GM12872 (cell line): ENCODE data around the gene TDO2.

Experiments
- CTCF ChIP-seq: IDR thresholded peaks from 3 replicates; pipeline ENCODE4 v1.5.1; 2011; ENCODE audit warnings: low read depth, mild to moderate bottlenecking, low read length, moderate library complexity; ENCODE audit not compliant: insufficient read depth

Gene TDO2

GRCh38 chr4:155889946-155890345 lies 13.6 kb upstream of the TDO2 start:
- TF ChIP-seq CTCF: no peak

DNA sequence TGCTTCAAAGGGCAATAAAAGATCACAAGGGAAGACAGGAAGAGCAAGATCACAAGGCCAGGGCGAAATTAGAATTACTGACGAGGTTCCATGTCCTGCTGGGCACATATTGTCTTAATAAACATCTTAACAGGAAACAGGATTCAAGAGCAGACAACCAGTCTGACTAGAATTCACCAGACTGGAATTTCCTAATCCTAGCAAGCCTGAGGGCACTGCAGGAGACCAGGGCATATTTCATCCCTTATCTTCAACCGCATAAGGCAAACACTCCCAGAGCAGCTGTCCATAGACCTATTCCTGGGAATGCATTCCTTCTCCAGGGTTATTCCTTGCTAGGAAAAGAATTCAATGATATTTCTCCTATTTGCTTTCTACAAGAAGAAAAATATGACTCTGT lies 12.4 kb upstream of the TDO2 start:
- TF ChIP-seq CTCF: no peak

DNA sequence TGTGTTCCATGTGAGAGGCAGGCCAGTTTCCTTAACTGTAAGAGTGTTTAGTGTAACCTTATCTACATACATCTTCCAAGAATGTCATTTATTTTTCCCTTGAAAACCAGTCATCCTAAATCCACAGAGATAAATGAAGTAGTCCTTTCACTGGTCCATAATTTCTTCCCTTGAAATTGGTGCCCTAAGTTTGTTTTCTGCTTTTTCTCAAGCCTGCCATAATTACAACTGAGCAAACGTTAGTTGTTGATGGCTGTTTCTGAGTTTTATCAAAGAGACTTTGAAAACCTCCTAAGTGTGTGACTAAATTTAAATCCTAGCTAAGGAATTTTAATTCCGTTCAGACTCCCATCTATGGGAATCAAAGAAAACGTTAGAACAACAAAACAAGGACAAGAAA lies 3.6 kb upstream of the TDO2 start:
- TF ChIP-seq CTCF: no peak

DNA sequence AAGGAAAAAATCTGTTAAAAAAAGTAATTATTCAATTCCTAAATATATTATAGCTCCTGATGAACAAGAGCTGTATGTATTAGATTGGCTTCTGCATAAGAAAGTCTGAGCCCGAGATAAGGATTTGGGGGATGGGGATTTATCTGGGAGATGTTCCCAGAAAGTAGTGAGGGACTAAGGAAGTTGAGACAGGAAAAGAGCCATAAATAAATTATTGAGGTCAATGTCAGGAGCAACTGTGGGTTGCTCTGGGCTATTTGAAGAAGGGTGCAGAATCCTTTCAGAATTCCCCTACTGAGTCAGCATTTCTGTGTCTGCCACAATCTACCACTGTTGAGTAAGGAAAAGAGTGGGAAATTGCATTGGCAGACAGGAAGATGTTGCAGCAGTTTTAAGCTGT lies 3.1 kb upstream of the TDO2 start:
- no peak for TF ChIP-seq CTCF

DNA sequence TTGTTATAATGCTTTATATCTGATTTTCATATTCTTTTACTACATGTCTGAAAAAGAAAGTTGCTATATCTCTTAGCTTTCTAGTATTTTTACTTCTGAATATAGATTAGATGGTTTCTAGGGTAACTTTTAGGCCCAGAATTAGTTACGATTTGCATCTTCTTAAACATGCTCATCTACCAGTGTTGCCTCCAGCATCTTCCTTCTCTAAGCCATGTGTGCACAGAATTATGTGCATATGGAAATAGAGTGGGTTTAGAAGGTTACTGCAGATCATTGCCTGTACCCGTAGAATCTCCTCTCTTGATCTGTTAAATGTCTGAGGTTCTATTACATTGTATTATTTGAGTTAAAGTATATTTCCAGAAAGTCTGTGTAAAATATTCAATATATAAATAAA lies 2.5 kb upstream of the TDO2 start:
- no peak for TF ChIP-seq CTCF

DNA sequence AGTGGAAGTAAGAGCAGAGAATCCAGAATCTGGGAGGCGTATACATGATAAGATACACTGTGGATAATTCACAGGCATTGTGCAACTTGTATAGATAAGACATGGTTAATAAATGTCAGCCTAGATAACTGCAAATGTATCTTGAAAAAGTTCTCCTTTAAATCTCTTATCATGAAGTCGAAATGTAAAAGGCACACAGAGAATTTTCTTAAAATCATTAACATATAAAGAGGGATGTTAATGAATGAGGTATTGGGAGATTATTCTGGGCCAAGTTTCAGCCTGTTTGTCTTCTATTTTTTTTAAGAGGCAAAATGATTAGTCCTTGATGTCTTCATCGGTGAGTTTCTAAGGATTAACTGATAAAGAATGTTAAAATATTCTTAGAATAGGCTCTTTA lies 835 bp downstream of the TDO2 start:
- no peak for TF ChIP-seq CTCF

DNA sequence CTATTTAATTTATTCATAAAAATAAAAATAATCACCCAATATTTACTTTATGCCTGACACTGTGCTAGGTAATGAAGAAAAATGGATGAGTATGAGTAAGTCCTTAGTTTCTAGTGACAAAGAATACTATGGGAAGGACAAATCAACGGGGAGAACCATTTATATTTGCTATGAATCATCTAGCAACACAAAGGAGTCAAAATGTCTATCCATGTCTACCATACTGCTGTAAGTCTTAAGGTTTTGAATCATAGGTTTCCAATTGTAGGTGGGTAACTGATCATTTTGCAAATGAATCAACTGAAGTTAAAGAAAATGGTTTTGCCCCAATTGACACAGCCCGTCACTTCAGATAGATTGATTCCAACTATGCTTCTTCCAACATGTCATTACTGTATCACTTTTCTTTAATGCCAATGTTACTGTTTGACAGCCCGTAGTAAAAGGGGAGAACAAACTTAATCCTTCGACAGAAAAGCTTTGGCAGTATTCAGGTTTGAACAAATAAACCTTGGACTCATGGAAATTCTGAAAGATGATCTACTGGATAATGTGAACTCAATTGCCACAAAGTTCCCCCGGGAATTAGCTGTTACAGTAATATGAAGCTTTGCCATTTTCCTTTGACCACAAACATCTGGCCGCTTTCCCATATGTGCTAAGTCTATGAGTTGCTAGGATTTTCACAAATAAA lies 3.2 kb downstream of the TDO2 start:
- TF ChIP-seq CTCF: no peak
